Calu3 (cell line): ENCODE measurements around the gene CCDC197. TPM values are rescaled to one million over a fixed set of nuclear protein-coding genes. Genes with fewer than 3 reads are reported as not detected.

ENCODE experiments used
- BruUV-seq: library from RNA; stranded (reverse); fragments of 400-500 nt; replicated peaks from 2 replicates; lab custom pipeline; 2021; lab: Mats Ljungman, UMichigan
- CTCF ChIA-PET: fragments of 300-600 bp; sonication (Branson Sonifier 250); formaldehyde crosslinking; loops from one replicate; lab custom pipeline; 2022; ENCODE audit warnings: antibody characterized with exemption; lab: Charles Lee
- DNase-seq: peaks from one replicate; pipeline ENCODE4 v3.0.0; 2022
- H3K27ac Mint-ChIP-seq: one replicate; pipeline ENCODE4 v1.8.0; 2022; ENCODE audit warnings: mixed read lengths; ENCODE audit not compliant: unreplicated experiment
- H3K27me3 Mint-ChIP-seq: one replicate; pipeline ENCODE4 v1.8.0; 2022; ENCODE audit warnings: mixed read lengths; ENCODE audit not compliant: unreplicated experiment
- H3K36me3 Mint-ChIP-seq: one replicate; pipeline ENCODE4 v1.8.0; 2022; ENCODE audit warnings: mild to moderate bottlenecking, moderate library complexity, mixed read lengths; ENCODE audit not compliant: insufficient read depth, unreplicated experiment
- H3K4me1 Mint-ChIP-seq: one replicate; pipeline ENCODE4 v1.8.0; 2022; ENCODE audit warnings: mild to moderate bottlenecking, low read depth, mixed read lengths; ENCODE audit not compliant: unreplicated experiment
- H3K4me3 Mint-ChIP-seq: one replicate; pipeline ENCODE4 v1.8.0; 2022; ENCODE audit warnings: mild to moderate bottlenecking, low read depth, moderate library complexity, mixed read lengths; ENCODE audit not compliant: unreplicated experiment
- H3K9me3 Mint-ChIP-seq: one replicate; pipeline ENCODE4 v1.8.0; 2022; ENCODE audit warnings: low read depth, mixed read lengths; ENCODE audit not compliant: unreplicated experiment
- CTCF ChIP-seq: fragments of 200-600 bp; IDR thresholded peaks from one replicate; pipeline ENCODE4 v1.8.0; 2022; ENCODE audit warnings: antibody characterized with exemption; ENCODE audit not compliant: unreplicated experiment
- intact Hi-C: fragments of 100-400 bp; cut with micrococcal nuclease; formaldehyde crosslinking; loops from one replicate; pipeline ENCODE4 v1.10.0; 2022; ENCODE audit not compliant: unreplicated experiment
- total RNA-seq: library from RNA; stranded (reverse); gene quantifications from 2 replicates; pipeline ENCODE4 v1.2.3, GENCODE V29; 2022

CCDC197 gene
- total RNA-seq, 1 experiment from 2014 or later: not detected

DNA sequence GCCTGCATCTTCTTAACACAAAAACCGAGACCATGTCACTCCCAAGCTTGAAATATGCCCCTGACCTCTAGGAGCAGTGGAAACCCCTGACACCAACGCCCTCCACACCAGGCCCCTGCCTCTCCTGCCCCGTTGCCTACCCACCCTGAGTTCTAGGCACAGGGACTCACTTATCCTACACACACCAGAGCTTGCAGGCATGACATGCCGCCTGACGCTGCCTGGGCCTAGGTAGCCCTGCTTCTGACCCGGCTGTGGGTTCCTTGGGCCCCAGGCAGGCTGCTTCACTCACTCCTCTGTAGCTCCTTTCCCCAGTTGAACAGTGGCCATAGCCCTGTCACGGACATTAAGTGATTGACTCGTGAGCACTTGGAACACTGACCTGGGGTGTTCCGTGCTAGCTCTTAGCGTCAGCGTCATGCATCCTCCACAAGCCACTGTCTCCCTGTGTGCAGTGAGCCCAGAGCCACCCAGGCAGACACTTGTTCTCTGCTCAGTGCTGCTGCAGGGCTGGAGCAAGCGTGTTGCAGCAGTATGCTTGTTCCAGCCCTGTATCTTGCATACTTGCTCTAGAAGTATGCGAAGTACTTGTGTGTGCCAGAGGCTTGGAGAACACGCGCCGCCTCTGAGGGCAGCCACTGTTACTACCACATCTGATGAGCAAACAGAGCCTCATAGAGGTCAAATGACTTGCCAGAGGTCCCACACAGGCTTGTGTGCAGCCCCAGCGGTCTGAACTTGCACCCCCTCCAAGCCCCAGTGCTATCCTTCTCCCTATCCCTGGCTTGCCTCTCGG, 44.6 kb downstream of the CCDC197 start:
- Mint-ChIP-seq H3K4me3 (no peak overlapping the region), H3K4me1 (no peaks in the 10 kb centered on the region), H3K9me3 (no peaks in the 10 kb centered on the region), H3K36me3 (peaks cover 49% of the 10 kb centered on the region), H3K27me3 (no peaks in the 10 kb centered on the region), H3K27ac (no peak overlapping the region)
- no TSS peak for BruUV-seq
- intact Hi-C loops: no loop called here
- CTCF ChIA-PET: no interaction called here
- DNase-seq: no peak
- TF ChIP-seq CTCF: no peak

GRCh38 chr14:94042433-94043091, 45.5 kb downstream of the CCDC197 start:
- no peaks in the 10 kb centered on the region for H3K27me3 Mint-ChIP-seq
- intact Hi-C loops: no loop called here
- no TSS peak for BruUV-seq
- no peak overlapping the region for H3K27ac Mint-ChIP-seq
- no peak for DNase-seq
- no peaks in the 10 kb centered on the region for H3K9me3 Mint-ChIP-seq
- no peak for TF ChIP-seq CTCF
- no peak overlapping the region for H3K4me3 Mint-ChIP-seq
- H3K36me3 Mint-ChIP-seq: peaks cover 49% of the 10 kb centered on the region
- CTCF ChIA-PET: interaction anchor here (0.8 kb wide), 1 partner anchor 14 kb away, joined by 3 read pairs; no protein-coding TSS in a partner anchor
- no peaks in the 10 kb centered on the region for H3K4me1 Mint-ChIP-seq

DNA sequence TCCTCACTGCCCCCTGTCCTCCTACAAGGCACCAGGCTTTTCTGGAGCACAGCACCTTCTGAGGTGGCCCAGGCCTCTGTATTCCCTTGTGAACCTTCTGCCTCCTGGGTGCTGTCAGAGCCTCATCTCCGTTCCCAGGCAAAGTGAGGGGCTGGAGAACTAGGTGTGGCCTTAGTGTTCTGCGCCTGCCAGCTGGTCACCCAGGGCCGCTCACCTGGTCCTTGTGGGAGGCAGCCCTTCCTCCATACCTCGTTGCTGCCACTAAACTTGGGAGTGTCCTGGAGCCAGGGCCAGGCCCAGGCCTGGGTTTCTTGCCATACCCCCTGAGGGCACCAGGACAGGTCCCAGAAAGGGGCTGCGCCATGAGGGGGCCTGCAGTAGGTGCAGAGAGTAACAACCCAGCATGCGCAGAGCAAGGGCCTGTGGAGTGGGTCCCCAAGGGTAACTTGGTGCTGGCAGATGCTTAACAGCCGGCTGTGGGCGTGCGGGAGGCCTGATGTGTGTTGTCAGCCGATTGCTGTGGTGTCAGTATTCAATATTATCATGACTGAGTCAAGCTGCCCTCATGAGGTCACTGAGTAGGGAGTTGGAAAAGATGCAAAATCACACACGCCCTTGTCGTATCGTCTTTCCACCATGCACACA, 46.1 kb downstream of the CCDC197 start:
- Mint-ChIP-seq H3K4me1 (no peaks in the 10 kb centered on the region), H3K36me3 (peaks cover 55% of the 10 kb centered on the region), H3K27me3 (no peaks in the 10 kb centered on the region), H3K4me3 (no peak overlapping the region), H3K9me3 (no peaks in the 10 kb centered on the region), H3K27ac (no peak overlapping the region)
- no TSS peak for BruUV-seq
- TF ChIP-seq CTCF: no peak
- intact Hi-C loops: no loop called here
- no peak for DNase-seq
- CTCF ChIA-PET: interaction anchor here (0.8 kb wide), 1 partner anchor 15 kb away, joined by 3 read pairs; no protein-coding TSS in a partner anchor

GRCh38 chr14:94043756-94044475, 46.8 kb downstream of the CCDC197 start:
- CTCF ChIA-PET: no interaction called here
- no peak for DNase-seq
- no peak overlapping the region for H3K27ac Mint-ChIP-seq
- no peaks in the 10 kb centered on the region for H3K4me1 Mint-ChIP-seq
- BruUV-seq: no TSS peak
- intact Hi-C loops: no loop called here
- peaks cover 55% of the 10 kb centered on the region for H3K36me3 Mint-ChIP-seq
- H3K27me3 Mint-ChIP-seq: no peaks in the 10 kb centered on the region
- H3K9me3 Mint-ChIP-seq: no peaks in the 10 kb centered on the region
- no peak overlapping the region for H3K4me3 Mint-ChIP-seq
- TF ChIP-seq CTCF: no peak
